HTERT RPE-1 (cell line): Measurements from ENCODE around the gene SLC22A12.
"Not testable (repeated sequence)": the region's sequence is repeated elsewhere in the genome, so short reads cannot be mapped to it uniquely, and the experiment has no call there.

ENCODE experiments used
- in situ Hi-C: fragments of 300-500 bp; cut with MboI; formaldehyde crosslinking; loops from 4 replicates; pipeline ENCODE4 v1.14.3; 2020; ENCODE audit warnings: low sequenced_read_pairs

The SLC22A12 gene

GRCh38 chr11:64583296-64584262 lies 7.4 kb upstream of the SLC22A12 start:
- in situ Hi-C loops, result no loop called here

GRCh38 chr11:64585150-64585549 lies 5.9 kb upstream of the SLC22A12 start:
- in situ Hi-C loops, result no loop called here

DNA sequence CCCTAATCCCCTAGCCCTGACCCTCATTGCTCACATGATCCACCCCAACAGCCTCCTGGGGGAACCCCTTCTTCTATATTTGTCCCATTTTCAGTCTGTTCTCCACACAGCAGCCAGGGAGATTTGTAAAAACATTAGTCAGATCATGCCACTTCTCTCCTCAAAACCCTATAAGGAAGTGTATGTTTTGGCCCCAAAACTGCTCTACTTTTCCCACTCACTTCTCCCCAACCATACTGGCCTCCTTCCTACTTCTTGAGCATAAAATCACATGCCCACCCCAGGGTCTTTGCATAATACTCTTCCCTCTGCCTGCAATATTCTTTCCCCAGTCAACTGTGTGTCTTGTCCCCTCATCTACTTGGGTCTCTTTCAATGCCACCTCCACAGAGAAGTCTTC lies 4.7 kb upstream of the SLC22A12 start:
- in situ Hi-C loops, result no loop called here

- in situ Hi-C loops, result no loop called here
Observed at GRCh38 chr11:64588701-64589100, 2.3 kb upstream of the SLC22A12 start.

- in situ Hi-C loops, result no loop called here
Observed at GRCh38 chr11:64591257-64592233, 525 bp downstream of the SLC22A12 start.

DNA sequence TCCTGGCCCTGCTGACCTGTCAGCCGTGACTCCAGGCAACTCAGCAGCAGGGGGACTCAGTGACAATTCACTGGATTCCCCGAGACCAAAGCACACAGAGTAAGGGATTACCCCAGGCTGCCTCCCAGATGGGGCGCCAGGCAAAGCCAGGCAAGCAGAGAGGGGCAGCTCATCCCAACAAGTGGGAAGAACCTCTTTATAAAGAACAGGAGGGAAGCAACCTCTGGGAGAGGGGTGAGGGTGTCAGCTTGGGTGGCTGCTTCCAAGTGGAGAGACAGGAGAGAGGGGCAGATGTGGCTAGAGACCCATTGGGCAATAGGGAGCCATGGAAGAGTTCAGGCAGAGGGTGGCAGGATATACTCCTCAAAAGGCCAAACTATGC lies 1.2 kb downstream of the SLC22A12 start:
- in situ Hi-C loops, result no loop called here

DNA sequence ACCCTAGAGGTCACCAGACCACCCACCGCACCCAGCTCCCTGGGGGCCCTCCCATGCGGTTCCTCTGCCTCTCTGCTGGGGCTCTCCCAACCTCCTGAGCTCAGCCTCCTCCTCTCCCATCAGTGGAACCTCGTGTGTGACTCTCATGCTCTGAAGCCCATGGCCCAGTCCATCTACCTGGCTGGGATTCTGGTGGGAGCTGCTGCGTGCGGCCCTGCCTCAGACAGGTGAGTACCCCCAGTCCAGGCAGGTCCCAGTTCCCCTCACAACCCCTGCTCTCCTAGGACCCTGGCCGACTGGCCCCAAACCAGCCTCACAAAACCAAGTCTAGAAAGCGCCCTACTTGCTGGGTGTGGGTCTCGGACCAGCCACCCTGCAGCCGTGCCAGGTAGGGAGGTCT lies 1.6 kb downstream of the SLC22A12 start:
- in situ Hi-C loops, result no loop called here

DNA sequence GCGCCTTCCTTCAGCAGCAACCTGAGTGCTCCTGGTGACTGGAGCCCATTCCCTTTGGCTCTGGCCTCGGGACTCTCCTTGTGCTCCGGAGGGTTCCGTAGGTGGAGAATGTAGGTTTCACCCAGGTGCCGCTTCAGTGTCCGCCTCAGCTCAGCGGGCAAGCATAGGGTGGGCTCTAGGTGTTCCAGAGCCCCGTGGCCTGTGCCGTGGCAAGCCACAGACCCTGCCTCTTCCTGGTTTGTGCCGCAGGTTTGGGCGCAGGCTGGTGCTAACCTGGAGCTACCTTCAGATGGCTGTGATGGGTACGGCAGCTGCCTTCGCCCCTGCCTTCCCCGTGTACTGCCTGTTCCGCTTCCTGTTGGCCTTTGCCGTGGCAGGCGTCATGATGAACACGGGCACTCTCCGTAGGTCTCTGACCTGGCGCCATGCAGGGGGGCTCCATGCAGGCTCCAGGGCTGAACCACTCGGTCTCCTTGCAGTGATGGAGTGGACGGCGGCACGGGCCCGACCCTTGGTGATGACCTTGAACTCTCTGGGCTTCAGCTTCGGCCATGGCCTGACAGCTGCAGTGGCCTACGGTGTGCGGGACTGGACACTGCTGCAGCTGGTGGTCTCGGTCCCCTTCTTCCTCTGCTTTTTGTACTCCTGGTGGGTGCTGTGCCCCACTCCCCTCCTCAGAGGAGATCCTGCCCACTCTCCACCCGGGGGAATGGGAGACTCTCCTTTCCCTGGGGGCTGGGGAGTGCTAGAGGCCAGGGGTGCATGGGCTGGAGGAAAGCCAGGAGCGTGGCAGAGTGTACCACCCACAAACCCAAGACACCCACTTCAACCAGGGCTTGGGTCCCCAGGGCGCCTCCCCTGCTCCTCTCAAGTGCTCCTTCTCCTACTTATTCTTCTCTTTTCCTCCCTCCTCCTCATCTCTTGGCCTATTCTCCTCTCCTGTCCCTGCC lies 2.4 kb downstream of the SLC22A12 start:
- in situ Hi-C loops, result no loop called here

GRCh38 chr11:64594159-64594939 lies 3.3 kb downstream of the SLC22A12 start:
- in situ Hi-C loops, result no loop called here

- in situ Hi-C loops, result not testable (repeated sequence)
Observed at GRCh38 chr11:64595922-64596321, 4.9 kb downstream of the SLC22A12 start.

DNA sequence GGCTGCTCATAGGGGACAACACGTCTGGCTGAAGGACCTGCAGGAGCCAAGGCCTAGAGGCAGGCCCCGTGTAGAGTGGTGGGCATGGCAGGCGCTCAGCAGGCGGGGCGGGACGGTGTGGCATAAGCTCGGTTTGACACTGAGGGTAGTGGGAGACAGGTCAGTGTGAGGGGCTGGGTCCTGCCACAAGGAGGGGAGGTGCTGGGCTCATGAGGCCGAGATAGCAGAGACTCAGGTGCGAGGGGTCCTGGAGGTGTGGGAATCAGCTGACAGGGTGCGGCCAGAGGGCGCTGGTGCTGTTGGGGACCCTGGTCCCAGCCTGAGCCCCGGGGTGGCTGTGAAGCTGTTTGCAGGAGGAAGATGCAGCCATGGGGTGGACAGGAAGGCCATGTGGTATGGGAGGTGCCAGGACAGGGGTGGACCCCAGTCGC lies 6.7 kb downstream of the SLC22A12 start:
- in situ Hi-C loops, result no loop called here

DNA sequence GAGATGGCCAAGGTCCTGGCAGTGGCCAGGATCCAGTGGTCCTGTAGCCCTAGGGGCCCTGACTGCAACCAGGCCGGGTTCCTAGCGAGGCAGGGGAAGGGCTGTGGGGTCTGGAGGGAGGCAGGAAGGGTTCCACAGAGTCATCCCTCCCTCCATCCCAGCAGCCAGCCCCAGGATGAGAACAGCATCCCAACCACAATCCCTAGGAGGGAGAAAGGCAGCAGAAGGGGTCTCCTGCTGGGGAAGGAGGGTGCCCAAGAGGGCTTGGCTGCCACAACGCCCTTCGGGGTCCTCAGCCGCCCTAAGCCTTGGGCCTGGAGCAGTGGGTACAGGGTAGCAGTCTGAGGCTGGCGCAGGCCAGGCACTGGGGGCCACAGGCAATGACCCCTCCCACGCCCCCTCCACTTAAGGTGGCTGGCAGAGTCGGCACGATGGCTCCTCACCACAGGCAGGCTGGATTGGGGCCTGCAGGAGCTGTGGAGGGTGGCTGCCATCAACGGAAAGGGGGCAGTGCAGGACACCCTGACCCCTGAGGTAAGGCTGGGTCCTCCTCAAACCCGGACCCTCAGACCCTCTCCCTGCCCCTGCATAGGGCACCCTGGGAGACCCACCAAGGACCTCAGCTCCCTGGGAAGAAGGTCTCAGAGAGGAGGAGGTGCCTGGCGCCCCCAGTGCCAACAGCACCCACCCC lies 7.2 kb downstream of the SLC22A12 start:
- in situ Hi-C loops, result no loop called here

- in situ Hi-C loops, result no loop called here
Observed at GRCh38 chr11:64598797-64599697, 8.0 kb downstream of the SLC22A12 start.

DNA sequence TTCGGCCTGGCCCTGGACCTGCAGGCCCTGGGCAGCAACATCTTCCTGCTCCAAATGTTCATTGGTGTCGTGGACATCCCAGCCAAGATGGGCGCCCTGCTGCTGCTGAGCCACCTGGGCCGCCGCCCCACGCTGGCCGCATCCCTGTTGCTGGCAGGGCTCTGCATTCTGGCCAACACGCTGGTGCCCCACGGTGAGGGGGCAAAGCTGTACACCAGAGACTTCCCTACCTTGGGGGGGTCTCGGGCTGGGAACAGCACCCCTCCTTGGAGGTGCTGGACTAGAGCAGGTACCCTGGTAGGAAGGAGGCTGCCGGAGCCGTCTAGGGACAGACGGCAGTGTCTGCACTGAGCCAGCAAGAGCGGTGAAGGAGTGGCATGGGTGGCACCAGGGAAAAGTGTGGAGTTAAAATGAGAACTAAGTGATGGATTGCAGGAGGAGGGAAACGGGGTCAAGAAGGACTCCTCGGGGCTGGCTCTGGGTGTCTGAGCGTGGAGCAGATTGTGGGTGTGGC lies 8.7 kb downstream of the SLC22A12 start:
- in situ Hi-C loops, result no loop called here

DNA sequence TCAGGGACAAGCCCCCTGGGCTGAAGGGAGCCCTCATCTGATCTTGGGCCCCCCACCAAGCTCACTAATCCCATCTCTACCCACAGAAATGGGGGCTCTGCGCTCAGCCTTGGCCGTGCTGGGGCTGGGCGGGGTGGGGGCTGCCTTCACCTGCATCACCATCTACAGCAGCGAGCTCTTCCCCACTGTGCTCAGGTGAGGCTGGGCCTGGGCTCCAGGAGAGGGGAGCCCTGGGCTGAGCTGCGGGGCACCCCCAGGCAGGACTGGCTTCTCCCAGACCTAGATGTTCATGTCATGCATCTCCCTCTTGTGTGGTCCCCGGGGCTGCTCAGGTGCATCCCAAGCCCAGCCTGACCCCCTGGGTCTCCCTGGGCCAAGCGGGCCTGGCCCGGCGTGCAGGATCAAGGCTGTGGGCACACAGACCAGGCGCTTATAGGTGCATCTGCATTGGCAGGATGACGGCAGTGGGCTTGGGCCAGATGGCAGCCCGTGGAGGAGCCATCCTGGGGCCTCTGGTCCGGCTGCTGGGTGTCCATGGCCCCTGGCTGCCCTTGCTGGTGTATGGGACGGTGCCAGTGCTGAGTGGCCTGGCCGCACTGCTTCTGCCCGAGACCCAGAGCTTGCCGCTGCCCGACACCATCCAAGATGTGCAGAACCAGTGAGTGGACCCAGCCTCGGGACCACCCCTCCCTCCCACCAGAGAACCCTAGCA lies 9.4 kb downstream of the SLC22A12 start:
- in situ Hi-C loops, result no loop called here

DNA sequence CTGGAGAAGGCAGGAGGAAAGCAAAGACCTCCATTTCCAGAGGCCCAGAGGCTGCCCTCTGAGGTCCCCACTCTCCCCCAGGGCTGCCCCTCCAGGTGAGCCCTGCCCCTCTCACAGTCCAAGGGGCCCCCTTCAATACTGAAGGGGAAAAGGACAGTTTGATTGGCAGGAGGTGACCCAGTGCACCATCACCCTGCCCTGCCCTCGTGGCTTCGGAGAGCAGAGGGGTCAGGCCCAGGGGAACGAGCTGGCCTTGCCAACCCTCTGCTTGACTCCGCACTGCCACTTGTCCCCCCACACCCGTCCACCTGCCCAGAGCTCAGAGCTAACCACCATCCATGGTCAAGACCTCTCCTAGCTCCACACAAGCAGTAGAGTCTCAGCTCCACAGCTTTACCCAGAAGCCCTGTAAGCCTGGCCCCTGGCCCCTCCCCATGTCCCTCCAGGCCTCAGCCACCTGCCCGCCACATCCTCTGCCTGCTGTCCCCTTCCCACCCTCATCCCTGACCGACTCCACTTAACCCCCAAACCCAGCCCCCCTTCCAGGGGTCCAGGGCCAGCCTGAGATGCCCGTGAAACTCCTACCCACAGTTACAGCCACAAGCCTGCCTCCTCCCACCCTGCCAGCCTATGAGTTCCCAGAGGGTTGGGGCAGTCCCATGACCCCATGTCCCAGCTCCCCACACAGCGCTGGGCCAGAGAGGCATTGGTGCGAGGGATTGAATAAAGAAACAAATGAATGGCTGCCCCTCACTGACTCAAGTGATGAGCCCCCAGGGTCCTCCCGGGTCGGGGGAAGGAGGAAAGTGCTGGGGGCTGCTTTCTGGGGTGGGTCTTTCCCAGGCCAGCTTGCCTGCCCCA lies 10.8 kb downstream of the SLC22A12 start:
- in situ Hi-C loops, result no loop called here
